HUDEP-2 (cell line): ENCODE results near the gene P2RX3.
"Not testable (repeated sequence)": the region's sequence is repeated elsewhere in the genome, so short reads cannot be mapped to it uniquely, and the experiment has no call there.

Experiments used
- DNase-seq, 76 experiments: peaks; one replicate each; lab custom pipeline; 2025; ENCODE audit not compliant: unreplicated experiment in 76 of 76; lab: John Stamatoyannopoulos, UW

The P2RX3 gene

GRCh38 chr11:57348052-57348451 lies 9.9 kb downstream of the P2RX3 start:
- no peak for DNase-seq

- DNase-seq = no peak
Measured at GRCh38 chr11:57348636-57349313, 10.6 kb downstream of the P2RX3 start.

- peak in 38 of 76 experiments; percentile 6 to 64 (median 32) for DNase-seq
Measured at GRCh38 chr11:57349491-57350274, 11.5 kb downstream of the P2RX3 start.

GRCh38 chr11:57353036-57353435 lies 14.9 kb downstream of the P2RX3 start:
- peak in 4 of 76 experiments; percentile 11 to 17 (median 15) for DNase-seq

- no peak for DNase-seq
Measured at GRCh38 chr11:57353446-57353845, 15.3 kb downstream of the P2RX3 start.

GRCh38 chr11:57353852-57354251 lies 15.7 kb downstream of the P2RX3 start:
- DNase-seq = no peak

- DNase-seq = peak in 22 of 76 experiments; percentile 8 to 60 (median 22)
Measured at GRCh38 chr11:57354699-57355098, 16.5 kb downstream of the P2RX3 start.

- no peak for DNase-seq
Measured at GRCh38 chr11:57356268-57356667, 18.1 kb downstream of the P2RX3 start.

GRCh38 chr11:57357310-57357709 lies 19.2 kb downstream of the P2RX3 start:
- no peak for DNase-seq

GRCh38 chr11:57357856-57358255 lies 19.7 kb downstream of the P2RX3 start:
- no peak for DNase-seq

GRCh38 chr11:57358543-57358961 lies 20.4 kb downstream of the P2RX3 start:
- DNase-seq = peak in 22 of 76 experiments; percentile 6 to 54 (median 32)

GRCh38 chr11:57358991-57359390 lies 20.8 kb downstream of the P2RX3 start:
- no peak for DNase-seq

GRCh38 chr11:57359396-57359795 lies 21.2 kb downstream of the P2RX3 start:
- DNase-seq = no peak

- no peak for DNase-seq
Measured at GRCh38 chr11:57359896-57360690, 21.9 kb downstream of the P2RX3 start.

GRCh38 chr11:57360991-57361390 lies 22.8 kb downstream of the P2RX3 start:
- no peak for DNase-seq

GRCh38 chr11:57361420-57361819 lies 23.3 kb downstream of the P2RX3 start:
- not testable (repeated sequence) for DNase-seq

- no peak for DNase-seq
Measured at GRCh38 chr11:57361926-57362325, 23.8 kb downstream of the P2RX3 start.

- no peak for DNase-seq
Measured at GRCh38 chr11:57363131-57364080, 25.3 kb downstream of the P2RX3 start.

GRCh38 chr11:57364851-57365660 lies 26.9 kb downstream of the P2RX3 start:
- no peak for DNase-seq
